22Rv1 (cell line): ENCODE data around the gene LMBRD1.
A peak's percentile ranks its signal among the peaks of the same experiment; 100 is the strongest.

ENCODE experiments used
- H3K27ac ChIP-seq: fragments of 450-650 bp; 2 replicates; pipeline ENCODE4 v1.5.1; 2017
- CTCF ChIP-seq: fragments of 450-650 bp; IDR thresholded peaks from 2 replicates; pipeline ENCODE4 v1.5.1; 2017; ENCODE audit warnings: mild to moderate bottlenecking
- ZFX ChIP-seq: fragments of 450-650 bp; IDR thresholded peaks from 2 replicates; pipeline ENCODE4 v1.6.1; 2017; ENCODE audit warnings: antibody characterized with exemption, borderline replicate concordance

LMBRD1 gene

GRCh38 chr6:69796642-69797390 is at the start of gene LMBRD1:
Gene LMBRD1, minus strand, starts transcription at chr6:69797010. Its CDS starts 129 bp downstream, at chr6:69796881.
- peak within 1 kb of the TSS; percentile 82 for H3K27ac ChIP-seq
- TF ChIP-seq ZFX (no peak), CTCF (peak; percentile 97)

GRCh38 chr6:69846312-69846711 is 49.5 kb upstream of the LMBRD1 start:
- TF ChIP-seq ZFX (no peak), CTCF (no peak)
- H3K27ac ChIP-seq, result no peak overlapping the region

GRCh38 chr6:69843189-69843588 is 46.4 kb upstream of the LMBRD1 start:
- H3K27ac ChIP-seq, result no peak overlapping the region
- TF ChIP-seq CTCF (no peak), ZFX (no peak)

GRCh38 chr6:69841862-69842261 is 45.1 kb upstream of the LMBRD1 start:
- H3K27ac ChIP-seq, result no peak overlapping the region
- TF ChIP-seq ZFX, result no peak
- no peak for TF ChIP-seq CTCF

GRCh38 chr6:69835414-69836179 is 38.8 kb upstream of the LMBRD1 start:
- H3K27ac ChIP-seq, result no peak overlapping the region
- TF ChIP-seq ZFX, result no peak
- TF ChIP-seq CTCF, result peak; percentile 87

- TF ChIP-seq ZFX (no peak), CTCF (no peak)
- H3K27ac ChIP-seq, result no peak overlapping the region
Observed at GRCh38 chr6:69832558-69832957, 35.7 kb upstream of the LMBRD1 start.
